K562 (cell line): ENCODE results near the gene CHD1L. TPM values are rescaled to one million over a fixed set of nuclear protein-coding genes. Genes with fewer than 3 reads are reported as not detected.

Experiments used
- GTF2A2 ChIP-seq: IDR thresholded peaks from 2 replicates; pipeline ENCODE4 v1.6.1; 2016; ENCODE audit warnings: mild to moderate bottlenecking, missing genetic modification characterization, missing compliant biosample characterization
- GTF2E2 ChIP-seq: fragments of 200-800 bp; sonication (Bioruptor generic); IDR thresholded peaks from 2 replicates; pipeline ENCODE4 v1.6.1; 2016; ENCODE audit warnings: missing genetic modification characterization, missing compliant biosample characterization
- MEF2A ChIP-seq: IDR thresholded peaks from 2 replicates; pipeline ENCODE4 v1.6.1; 2011; ENCODE audit warnings: low read depth, mild to moderate bottlenecking, low read length, moderate library complexity; ENCODE audit not compliant: control insufficient read depth
- NEUROD1 ChIP-seq: fragments of 150-350 bp; IDR thresholded peaks from 2 replicates; pipeline ENCODE4 v1.6.1; 2014; ENCODE audit warnings: borderline replicate concordance, low read length, low read depth; ENCODE audit not compliant: partially characterized antibody
- NONO ChIP-seq, 2 experiments: fragments of 200-400 bp in 1 of 2; fragments of 450-650 bp in 1 of 2; formaldehyde crosslinking in 1 of 2; IDR thresholded peaks; 2 replicates each; pipeline ENCODE4 v1.6.1; 2017; ENCODE audit warnings: low read depth in 2 of 2, mild to moderate bottlenecking in 2 of 2, moderate library complexity in 2 of 2, low read length in 1 of 2
- POLR2H ChIP-seq: IDR thresholded peaks from 2 replicates; pipeline ENCODE4 v1.6.1; 2016; ENCODE audit warnings: missing genetic modification characterization, low read depth, mild to moderate bottlenecking, control low read depth, missing compliant biosample characterization, moderate library complexity
- RFX1 ChIP-seq: fragments of 450-650 bp; IDR thresholded peaks from 2 replicates; pipeline ENCODE4 v1.6.1; 2016; ENCODE audit warnings: mild to moderate bottlenecking, moderate library complexity
- SAFB ChIP-seq: fragments of 200-400 bp; formaldehyde crosslinking; IDR thresholded peaks from 2 replicates; pipeline ENCODE4 v1.6.1; 2017; ENCODE audit warnings: low read depth, low read length, borderline replicate concordance
- SAP30 ChIP-seq: fragments of 200-600 bp; sonication (generic); IDR thresholded peaks from 2 replicates; pipeline ENCODE4 v1.6.1; 2012; ENCODE audit warnings: borderline replicate concordance, low read depth, mild to moderate bottlenecking, moderate library complexity, low read length, control low read depth, inconsistent platforms; ENCODE audit not compliant: insufficient read depth, poor library complexity, severe bottlenecking
- SMC3 ChIP-seq: conservative IDR thresholded peaks from 2 replicates; pipeline ENCODE4 v1.6.1; 2011; ENCODE audit warnings: low read depth, low read length, improper control_type of control experiment; ENCODE audit not compliant: insufficient read depth
- ZNF282 ChIP-seq: sonication (generic); formaldehyde crosslinking; IDR thresholded peaks from 2 replicates; pipeline ENCODE4 v1.8.1; 2023; ENCODE audit warnings: missing genetic modification reagents
- ZNF57 ChIP-seq: fragments of 450-650 bp; formaldehyde crosslinking; IDR thresholded peaks from 2 replicates; pipeline ENCODE4 v1.4.0; 2020; ENCODE audit warnings: mild to moderate bottlenecking, moderate library complexity
- ZNF639 ChIP-seq, 2 experiments: fragments of 200-800 bp in 1 of 2; sonication (Bioruptor generic) in 1 of 2; sonication (generic) in 1 of 2; formaldehyde crosslinking in 1 of 2; IDR thresholded peaks in 1 of 2; conservative IDR thresholded peaks in 1 of 2; 2 replicates each; pipeline versions ENCODE4 v1.5.0 to v1.6.1; 2016 to 2020; ENCODE audit warnings: missing compliant biosample characterization in 1 of 2, missing genetic modification characterization in 1 of 2, missing genetic modification reagents in 1 of 2
- ZNF764 ChIP-seq: fragments of 250-450 bp; sonication (Bioruptor Pico); IDR thresholded peaks from 2 replicates; pipeline ENCODE4 v1.4.0; 2020; ENCODE audit warnings: low read depth, mild to moderate bottlenecking, moderate library complexity
- polyA plus RNA-seq, 8 experiments: library from polyadenylated mRNA; depleted of rRNA in 4 of 8; stranded (reverse) in 5 of 8; unstranded in 3 of 8; fragments of >200 nt; fragmentation: Nextera tagmentation in 2 of 8; fragmentation: Illumina TruSeq in 1 of 8; extraction: Ambion mirVana in 2 of 8; extraction: Trizol in 1 of 8; gene quantifications; 2 replicates each; pipeline versions ENCODE4 v1.2.1 to v1.2.3, GENCODE V29; 2011 to 2014; ENCODE audit warnings: inconsistent platforms in 1 of 8, missing spikeins in 1 of 8
- total RNA-seq, 7 experiments: library from RNA; depleted of rRNA in 6 of 7; stranded (reverse); fragments of >200 nt in 6 of 7; fragmentation: Illumina TruSeq in 2 of 7; extraction: Trizol in 2 of 7; gene quantifications; 2 replicates each; pipeline versions ENCODE4 v1.2.1 to v1.2.3, GENCODE V29; 2011 to 2021; ENCODE audit warnings: low replicate concordance in 1 of 7
- TF ChIP-seq, protein P1 (sequence below): sonication (generic); formaldehyde crosslinking; IDR thresholded peaks from 2 replicates; pipeline ENCODE4 v1.9.0; 2022; ENCODE audit warnings: mild to moderate bottlenecking, missing genetic modification reagents
- TF ChIP-seq, protein P2 (sequence below): sonication (generic); formaldehyde crosslinking; IDR thresholded peaks from 2 replicates; pipeline ENCODE4 v1.8.1; 2023; ENCODE audit warnings: mild to moderate bottlenecking, missing genetic modification reagents
- TF ChIP-seq, protein P3 (sequence below), 2 experiments: fragments of 250-450 bp in 1 of 2; fragments of 450-650 bp in 1 of 2; sonication (Bioruptor Pico) in 1 of 2; IDR thresholded peaks; 2 replicates each; pipeline versions ENCODE4 v1.6.1 to v1.8.0; 2016 to 2021; ENCODE audit warnings: mild to moderate bottlenecking in 2 of 2, moderate library complexity in 2 of 2, missing compliant biosample characterization in 1 of 2, missing genetic modification characterization in 1 of 2
- TF ChIP-seq, protein P4 (sequence below): fragments of 450-650 bp; IDR thresholded peaks from 2 replicates; pipeline ENCODE4 v1.6.1; 2017; ENCODE audit warnings: antibody characterized with exemption

Gene CHD1L
- total and polyA plus RNA-seq, 9 of the 15 experiments (the other 6 are each of a cell fraction or from before 2014, with no cell fraction given): 25.0 to 93.3 (median 59.1) TPM

DNA sequence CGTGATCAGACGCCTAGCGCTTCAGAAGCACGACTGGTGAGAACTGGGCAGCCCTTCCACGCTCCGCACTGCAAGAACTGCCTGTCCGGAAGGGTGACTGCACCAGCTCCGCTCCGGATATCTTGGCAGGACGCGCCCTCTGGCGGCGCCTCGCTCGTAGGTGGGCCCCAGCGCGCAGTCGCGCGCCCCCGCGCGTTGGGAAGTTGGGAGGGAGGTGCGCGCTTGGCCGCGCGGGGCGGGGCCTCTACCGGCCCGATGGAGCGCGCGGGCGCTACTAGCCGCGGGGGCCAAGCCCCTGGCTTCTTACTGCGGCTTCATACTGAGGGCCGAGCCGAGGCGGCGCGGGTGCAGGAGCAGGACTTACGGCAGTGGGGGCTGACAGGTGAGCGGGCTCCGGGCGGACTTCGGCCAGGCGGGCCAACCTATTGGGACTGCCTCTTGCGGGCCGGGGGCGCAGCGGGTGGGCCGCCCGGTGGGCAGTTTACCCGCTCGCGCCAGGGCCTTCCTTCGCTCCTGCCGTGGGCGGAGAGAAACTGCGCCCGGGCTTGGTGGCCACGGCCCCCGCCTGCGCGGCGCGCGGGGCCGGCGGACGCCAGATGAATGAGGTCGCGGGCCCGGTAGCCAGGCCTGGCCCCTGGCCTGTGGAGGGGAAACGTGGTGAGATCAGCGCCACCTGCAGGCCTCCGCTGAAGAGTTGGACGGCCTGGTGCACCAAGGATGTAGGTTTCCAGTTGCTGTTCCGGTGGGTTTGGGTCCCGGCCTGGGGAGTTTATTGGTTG, at the start of gene CHD1L (continued):
- TF ChIP-seq NEUROD1 (peak; percentile 75), ZNF282 (no peak), SMC3 (peak; percentile 88), RFX1 (no peak), SAFB (peak; percentile 53; the same call in 1 of the 2 replicates), SAP30 (peak; percentile 82), GTF2E2 (tag) (no peak), ZNF764 (CRISPR knock-in tag) (no peak), POLR2H (tag) (peak; percentile 53; the same call in 1 of the 2 replicates), MEF2A (no peak), ZNF639 (CRISPR knock-in tag; conservative IDR thresholded peaks at IDR 0.05 in 1 of 2, IDR thresholded peaks at IDR 0.05 in 1 of 2) (peak in 1 of 2 experiments; percentile 63; a peak in 2 of 4 replicates), NONO (IDR thresholded peaks at IDR 0.05; ENCODE audit: low read depth in 2 of 2, low read length in 1 of 2) (peak in 1 of 2 experiments; percentile 84; a peak in 2 of 4 replicates), ZNF57 (CRISPR knock-in tag) (0 out of 2 replicates have a peak, but pooled peaks have one; percentile 41), GTF2A2 (no peak)
- TF ChIP-seq, protein P1, sequence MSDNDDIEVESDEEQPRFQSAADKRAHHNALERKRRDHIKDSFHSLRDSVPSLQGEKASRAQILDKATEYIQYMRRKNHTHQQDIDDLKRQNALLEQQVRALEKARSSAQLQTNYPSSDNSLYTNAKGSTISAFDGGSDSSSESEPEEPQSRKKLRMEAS (CRISPR knock-in tag): peak; percentile 78
- TF ChIP-seq, protein P2, sequence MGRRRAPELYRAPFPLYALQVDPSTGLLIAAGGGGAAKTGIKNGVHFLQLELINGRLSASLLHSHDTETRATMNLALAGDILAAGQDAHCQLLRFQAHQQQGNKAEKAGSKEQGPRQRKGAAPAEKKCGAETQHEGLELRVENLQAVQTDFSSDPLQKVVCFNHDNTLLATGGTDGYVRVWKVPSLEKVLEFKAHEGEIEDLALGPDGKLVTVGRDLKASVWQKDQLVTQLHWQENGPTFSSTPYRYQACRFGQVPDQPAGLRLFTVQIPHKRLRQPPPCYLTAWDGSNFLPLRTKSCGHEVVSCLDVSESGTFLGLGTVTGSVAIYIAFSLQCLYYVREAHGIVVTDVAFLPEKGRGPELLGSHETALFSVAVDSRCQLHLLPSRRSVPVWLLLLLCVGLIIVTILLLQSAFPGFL (CRISPR knock-in tag): no peak
- TF ChIP-seq, protein P3, sequence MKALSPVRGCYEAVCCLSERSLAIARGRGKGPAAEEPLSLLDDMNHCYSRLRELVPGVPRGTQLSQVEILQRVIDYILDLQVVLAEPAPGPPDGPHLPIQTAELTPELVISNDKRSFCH (CRISPR knock-in tag; IDR thresholded peaks at IDR 0.05): no peak
- TF ChIP-seq, protein P3 (tag; IDR thresholded peaks at IDR 0.05): 0 out of 2 replicates have a peak, but pooled peaks have one; percentile 15
- TF ChIP-seq, protein P4, sequence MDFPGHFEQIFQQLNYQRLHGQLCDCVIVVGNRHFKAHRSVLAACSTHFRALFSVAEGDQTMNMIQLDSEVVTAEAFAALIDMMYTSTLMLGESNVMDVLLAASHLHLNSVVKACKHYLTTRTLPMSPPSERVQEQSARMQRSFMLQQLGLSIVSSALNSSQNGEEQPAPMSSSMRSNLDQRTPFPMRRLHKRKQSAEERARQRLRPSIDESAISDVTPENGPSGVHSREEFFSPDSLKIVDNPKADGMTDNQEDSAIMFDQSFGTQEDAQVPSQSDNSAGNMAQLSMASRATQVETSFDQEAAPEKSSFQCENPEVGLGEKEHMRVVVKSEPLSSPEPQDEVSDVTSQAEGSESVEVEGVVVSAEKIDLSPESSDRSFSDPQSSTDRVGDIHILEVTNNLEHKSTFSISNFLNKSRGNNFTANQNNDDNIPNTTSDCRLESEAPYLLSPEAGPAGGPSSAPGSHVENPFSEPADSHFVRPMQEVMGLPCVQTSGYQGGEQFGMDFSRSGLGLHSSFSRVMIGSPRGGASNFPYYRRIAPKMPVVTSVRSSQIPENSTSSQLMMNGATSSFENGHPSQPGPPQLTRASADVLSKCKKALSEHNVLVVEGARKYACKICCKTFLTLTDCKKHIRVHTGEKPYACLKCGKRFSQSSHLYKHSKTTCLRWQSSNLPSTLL: no peak
